GM21825 (cell line): ENCODE results near the gene NFATC2.

ENCODE experiments used
- ATAC-seq: cut with Tn5 transposase; IDR thresholded peaks from one replicate; pipeline ENCODE4 v1.9.1; 2021; ENCODE audit warnings: mild to moderate bottlenecking, moderate library complexity; ENCODE audit not compliant: unreplicated experiment

Gene NFATC2

GRCh38 chr20:51342510-51343236, 199.8 kb downstream of the NFATC2 start:
- no peak for ATAC-seq

GRCh38 chr20:51341581-51341980, 200.9 kb downstream of the NFATC2 start:
- no peak for ATAC-seq

- no peak for ATAC-seq
Observed at GRCh38 chr20:51340451-51340840, 202.1 kb downstream of the NFATC2 start.

- ATAC-seq, result no peak
Observed at GRCh38 chr20:51339721-51340450, 202.6 kb downstream of the NFATC2 start.

- no peak for ATAC-seq
Observed at GRCh38 chr20:51338692-51339440, 203.7 kb downstream of the NFATC2 start.

GRCh38 chr20:51337126-51337805, 205.3 kb downstream of the NFATC2 start:
- ATAC-seq, result no peak
